ELR (cell line): ENCODE results near the gene WDR82.

Experiments used
- DNase-seq: peaks from one replicate; pipeline ENCODE4 v3.0.0-alpha.2; 2015; ENCODE audit warnings: low read depth

WDR82 gene

DNA sequence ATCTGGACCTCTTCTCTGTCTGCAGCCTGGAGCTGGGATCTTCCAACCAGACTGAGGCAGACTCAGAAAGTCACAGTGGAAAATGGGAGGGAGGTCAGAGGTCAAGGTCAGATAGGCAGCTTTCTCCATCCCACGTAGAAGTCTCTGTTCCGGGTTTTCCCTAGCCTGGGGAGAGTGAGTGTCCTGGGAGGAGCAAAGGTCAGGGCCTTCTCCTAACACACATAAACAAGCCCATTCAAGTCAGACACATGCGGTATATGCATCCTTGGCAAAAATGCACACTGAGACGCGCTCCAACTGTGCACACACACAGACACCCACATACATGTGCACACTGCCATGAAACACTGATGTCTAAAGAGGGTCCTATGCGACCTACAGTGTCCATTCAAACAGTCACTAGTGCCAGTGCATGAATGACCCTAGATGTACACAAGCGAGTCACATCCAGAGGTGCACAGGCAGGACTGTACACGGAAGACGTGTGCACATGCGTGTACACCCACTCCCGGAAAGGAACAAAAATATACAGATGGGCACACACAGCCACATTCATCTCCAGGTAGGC lies 40.2 kb downstream of the WDR82 start:
- DNase-seq: peak; percentile 25

DNA sequence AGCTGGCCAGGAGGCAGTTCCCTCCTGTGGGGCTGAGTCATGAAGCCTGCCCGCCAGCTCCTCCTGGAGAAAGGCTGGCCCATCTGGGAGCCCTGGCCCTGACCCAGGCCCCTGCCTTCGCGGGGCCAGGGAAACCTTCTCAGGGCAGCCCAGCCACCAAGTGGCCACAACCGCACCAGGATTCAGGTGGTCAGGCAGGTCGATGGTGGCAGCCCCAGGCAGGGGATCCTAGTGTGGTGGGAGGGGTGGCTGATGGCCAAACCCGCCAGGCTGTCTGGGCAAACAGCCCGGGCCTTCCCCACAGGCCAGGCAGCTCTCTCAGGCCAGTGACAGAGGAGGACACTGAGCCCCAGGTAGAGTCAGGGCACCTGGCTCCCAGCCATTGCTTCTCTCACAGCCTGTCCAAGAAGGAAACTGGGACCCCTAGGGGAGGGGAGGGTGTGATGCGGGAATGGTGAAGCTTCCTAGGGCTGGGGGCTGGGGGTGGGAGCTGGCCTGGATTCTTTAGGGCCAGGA lies 40.7 kb downstream of the WDR82 start:
- peak; percentile 93 for DNase-seq

GRCh38 chr3:52237006-52237656 lies 41.3 kb downstream of the WDR82 start:
- no peak for DNase-seq

DNA sequence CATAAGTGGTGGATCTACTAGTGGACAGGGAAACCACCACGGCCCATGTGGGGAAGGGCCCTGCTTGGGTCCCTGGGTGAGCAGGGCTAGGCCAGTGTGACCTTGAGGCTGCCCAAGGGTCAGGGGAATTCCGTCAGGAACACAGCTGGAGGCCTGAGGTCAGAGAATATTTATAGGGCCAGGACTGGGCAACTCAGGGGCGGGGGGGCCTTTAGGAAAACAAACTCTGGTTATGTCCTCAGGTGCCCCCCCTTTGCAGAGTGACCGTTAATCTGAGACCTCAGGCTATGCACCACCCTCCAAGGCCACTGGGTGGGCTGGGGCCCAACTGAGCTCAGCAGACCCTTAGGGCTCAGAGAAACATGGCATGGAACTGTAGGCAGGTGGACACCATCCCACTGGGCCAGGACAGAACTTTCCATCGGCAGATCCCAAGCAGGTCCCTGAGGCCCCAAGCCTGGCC lies 42.0 kb downstream of the WDR82 start:
- DNase-seq: no peak

GRCh38 chr3:52234516-52235447 lies 43.7 kb downstream of the WDR82 start:
- DNase-seq: no peak

- no peak for DNase-seq
Measured at GRCh38 chr3:52233968-52234367, 44.5 kb downstream of the WDR82 start.

- no peak for DNase-seq
Measured at GRCh38 chr3:52233108-52233591, 45.3 kb downstream of the WDR82 start.

DNA sequence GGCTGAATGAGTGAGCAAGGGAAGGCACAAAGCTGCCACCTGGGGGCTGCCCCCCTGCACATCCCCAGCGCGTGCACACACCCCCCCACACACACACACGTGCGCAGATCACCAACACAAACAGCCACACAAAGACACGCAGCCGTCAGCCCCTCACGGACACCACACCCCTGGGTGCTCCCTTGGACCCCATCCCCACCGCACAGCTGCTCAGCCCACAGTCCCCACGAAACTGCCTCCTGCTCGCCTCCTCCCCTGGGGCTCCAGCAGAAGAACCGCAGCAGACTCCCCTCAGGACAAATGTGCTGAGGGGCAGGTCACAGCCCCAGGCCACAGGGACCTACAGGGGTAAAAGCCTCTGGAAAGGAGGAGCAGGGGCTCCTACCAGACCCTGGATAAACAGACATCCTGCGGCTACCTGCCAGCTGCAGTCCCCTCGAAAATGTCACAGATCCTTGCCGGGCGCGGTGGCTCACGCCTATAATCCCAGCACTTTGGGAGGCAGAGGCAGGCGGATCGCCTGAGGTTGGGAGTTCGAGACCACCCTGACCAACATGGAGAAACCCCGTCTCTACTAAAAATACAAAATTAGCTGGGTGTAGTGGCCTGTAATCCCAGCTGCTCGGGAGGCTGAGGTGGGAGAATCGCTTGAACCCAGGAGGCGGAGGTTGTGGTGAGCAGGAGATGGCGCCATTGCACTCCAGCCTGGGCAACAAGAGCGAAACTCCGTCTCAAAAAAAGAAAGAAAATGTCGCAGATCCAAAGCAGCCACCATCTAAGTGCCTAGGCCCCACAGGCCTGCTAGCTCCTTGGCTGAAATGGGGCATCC lies 46.0 kb downstream of the WDR82 start:
- no peak for DNase-seq

GRCh38 chr3:52231502-52232278 lies 46.8 kb downstream of the WDR82 start:
- DNase-seq: peak; percentile 66

GRCh38 chr3:52230889-52231499 lies 47.5 kb downstream of the WDR82 start:
- DNase-seq: no peak

DNA sequence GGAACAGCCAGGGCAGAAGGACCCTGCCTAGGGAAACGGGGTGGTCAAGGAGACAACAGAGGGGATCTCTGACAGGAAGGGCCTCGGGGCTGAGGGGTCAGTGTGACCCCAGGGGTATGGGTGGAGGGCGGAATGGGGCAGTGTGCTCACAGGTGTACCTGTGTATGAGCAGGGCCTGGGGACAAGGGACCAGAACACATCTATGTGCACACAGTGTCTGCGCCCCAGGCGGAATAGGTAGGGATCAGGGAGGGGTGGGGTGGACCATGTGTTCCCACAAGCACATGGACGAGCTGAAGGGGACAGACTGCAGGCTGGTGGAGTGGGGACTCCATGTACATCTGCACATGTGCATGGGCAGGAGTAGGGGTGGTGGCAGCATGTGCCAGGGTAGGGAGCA lies 48.0 kb downstream of the WDR82 start:
- no peak for DNase-seq

GRCh38 chr3:52229656-52230055 lies 48.8 kb downstream of the WDR82 start:
- DNase-seq: no peak

GRCh38 chr3:52228751-52229291 lies 49.6 kb downstream of the WDR82 start:
- no peak for DNase-seq

- DNase-seq: no peak
Measured at GRCh38 chr3:52228266-52228665, 50.2 kb downstream of the WDR82 start.

- no peak for DNase-seq
Measured at GRCh38 chr3:52227766-52228165, 50.7 kb downstream of the WDR82 start.

GRCh38 chr3:52227117-52227516 lies 51.3 kb downstream of the WDR82 start:
- no peak for DNase-seq

GRCh38 chr3:52226229-52226817 lies 52.1 kb downstream of the WDR82 start:
- DNase-seq: no peak

DNA sequence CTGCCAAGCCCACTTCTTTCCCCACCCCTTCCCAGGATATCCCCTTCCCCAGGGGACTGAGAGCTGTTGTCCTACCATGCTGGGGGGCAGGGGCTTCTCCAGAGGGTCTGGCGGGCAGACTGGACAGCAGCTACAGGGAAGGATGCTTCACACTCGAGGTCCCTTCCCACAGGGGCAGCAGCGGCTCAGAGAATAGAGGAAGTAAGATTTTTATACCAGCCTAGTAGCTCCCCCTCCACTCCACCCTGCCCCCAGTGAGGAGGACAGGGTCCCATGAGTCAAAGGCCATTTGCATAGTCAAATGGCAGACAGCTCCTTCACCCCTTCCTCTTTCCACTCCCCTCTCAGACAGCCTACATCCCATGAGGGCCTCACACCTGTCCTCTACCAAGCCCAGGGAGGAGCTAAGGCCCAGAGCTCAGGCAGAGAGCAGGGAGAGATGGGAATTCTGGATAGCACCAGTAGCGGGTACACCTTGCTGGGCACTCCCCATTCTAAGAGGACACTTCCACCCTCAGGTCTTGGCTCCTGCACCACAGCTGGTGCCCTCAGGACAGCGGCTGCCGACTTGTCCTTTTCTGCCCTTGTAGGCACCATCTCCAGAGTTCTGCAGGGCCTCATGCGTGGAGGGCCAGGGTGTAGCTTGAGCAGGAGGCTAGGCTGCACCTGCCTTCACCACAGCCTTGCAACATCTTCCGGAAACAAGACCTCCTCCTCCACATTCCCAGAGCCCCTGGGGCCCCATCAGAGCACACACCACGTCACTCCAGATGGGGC lies 52.8 kb downstream of the WDR82 start, which contains the start of gene TLR9:
Gene TLR9 (minus strand): TSS at position 194 of the 777 bp plus-strand sequence. CDS start 116 bp downstream, at position 78.
- no peak for DNase-seq
